Cardiac muscle cell (in vitro differentiated cells and primary cell): ENCODE measurements around the gene ANXA2. TPM values are rescaled to one million over a fixed set of nuclear protein-coding genes. Genes with fewer than 3 reads are reported as not detected.

Experiments used
- DNase-seq, 2 donors: peaks; one replicate each; pipeline versions ENCODE4 v3.0.0 to v3.0.0-alpha.2; 2010 to 2017; ENCODE audit warnings: low read depth in 1 of 2, low spot score in 1 of 2
- H3K27ac ChIP-seq: fragments of 200-600 bp; sonication (generic); 2 replicates; pipeline ENCODE4 v1.5.1; 2016
- H3K27me3 ChIP-seq: fragments of 200-600 bp; sonication (generic); 2 replicates; pipeline ENCODE4 v1.6.0; 2016; ENCODE audit warnings: control low read depth
- H3K36me3 ChIP-seq: fragments of 200-600 bp; sonication (generic); 2 replicates; pipeline ENCODE4 v1.5.1; 2016; ENCODE audit warnings: control low read depth
- H3K4me1 ChIP-seq: fragments of 200-600 bp; sonication (generic); 2 replicates; pipeline ENCODE4 v1.8.1; 2017; ENCODE audit warnings: low read depth, mild to moderate bottlenecking, mixed run types
- H3K4me3 ChIP-seq: fragments of 200-600 bp; sonication (generic); 2 replicates; pipeline ENCODE4 v1.5.1; 2016; ENCODE audit warnings: mild to moderate bottlenecking
- H3K9me3 ChIP-seq: fragments of 200-600 bp; sonication (generic); 2 replicates; pipeline ENCODE4 v1.5.1; 2017; ENCODE audit warnings: low read depth, mild to moderate bottlenecking, control low read depth
- CTCF ChIP-seq: IDR thresholded peaks from 2 replicates; pipeline ENCODE4 v1.5.1; 2012; ENCODE audit warnings: low read depth, mild to moderate bottlenecking, low read length
- polyA plus RNA-seq: library from polyadenylated mRNA; unstranded; fragments of >200 nt; fragmentation: Nextera tagmentation; extraction: Ambion mirVana; gene quantifications from 2 replicates; pipeline ENCODE4 v1.2.1, GENCODE V29; 2016
- total RNA-seq: library from RNA; depleted of rRNA; stranded (reverse); fragments of >200 nt; gene quantifications from 2 replicates; pipeline ENCODE4 v1.2.3, GENCODE V29; 2016

The ANXA2 gene
- total and polyA plus RNA-seq, 2 experiments from 2014 or later, result 90.2 to 284 TPM

- Histone ChIP-seq H3K27me3 (no peaks in the 10 kb centered on the region), H3K9me3 (no peaks in the 10 kb centered on the region), H3K27ac (no peak overlapping the region), H3K4me3 (no peak overlapping the region), H3K36me3 (no peaks in the 10 kb centered on the region), H3K4me1 (no peaks in the 10 kb centered on the region)
- no peak for TF ChIP-seq CTCF
- no peak for DNase-seq
Observed at GRCh38 chr15:60320365-60320764, 77.4 kb downstream of the ANXA2 start.

- Histone ChIP-seq H3K9me3 (no peaks in the 10 kb centered on the region), H3K4me1 (no peaks in the 10 kb centered on the region), H3K36me3 (no peaks in the 10 kb centered on the region), H3K27me3 (no peaks in the 10 kb centered on the region), H3K4me3 (no peak overlapping the region), H3K27ac (no peak overlapping the region)
- TF ChIP-seq CTCF, result no peak
- no peak for DNase-seq
Observed at GRCh38 chr15:60318216-60318867, 79.4 kb downstream of the ANXA2 start.

- H3K27me3 ChIP-seq, result no peaks in the 10 kb centered on the region
- no peaks in the 10 kb centered on the region for H3K9me3 ChIP-seq
Observed at GRCh38 chr15:60316961-60317360, 80.8 kb downstream of the ANXA2 start.

GRCh38 chr15:60315878-60316277 is 81.9 kb downstream of the ANXA2 start:
- no peaks in the 10 kb centered on the region for H3K36me3 ChIP-seq
- H3K4me3 ChIP-seq, result no peak overlapping the region
- no peaks in the 10 kb centered on the region for H3K9me3 ChIP-seq
- H3K27ac ChIP-seq, result no peak overlapping the region
- no peak for TF ChIP-seq CTCF
- no peak for DNase-seq
- H3K4me1 ChIP-seq, result no peaks in the 10 kb centered on the region
- no peaks in the 10 kb centered on the region for H3K27me3 ChIP-seq

More at GRCh38 chr15:60316961-60317360, 80.8 kb downstream of the ANXA2 start:
- no peak for TF ChIP-seq CTCF
- no peak for DNase-seq
- H3K27ac ChIP-seq, result no peak overlapping the region
- H3K4me1 ChIP-seq, result no peaks in the 10 kb centered on the region
- H3K4me3 ChIP-seq, result no peak overlapping the region
- H3K36me3 ChIP-seq, result no peaks in the 10 kb centered on the region

- no peak for TF ChIP-seq CTCF
- Histone ChIP-seq H3K27me3 (no peaks in the 10 kb centered on the region), H3K4me1 (no peaks in the 10 kb centered on the region), H3K27ac (no peak overlapping the region), H3K36me3 (no peaks in the 10 kb centered on the region), H3K9me3 (no peaks in the 10 kb centered on the region), H3K4me3 (no peak overlapping the region)
- DNase-seq, result no peak
Observed at GRCh38 chr15:60313906-60314305, 83.9 kb downstream of the ANXA2 start.
